ENCODE results near the gene SDR42E1. TPM values are rescaled to one million over a fixed set of nuclear protein-coding genes. Genes with fewer than 3 reads are reported as not detected.

SDR42E1 gene
- total RNA-seq, 2 donors from 2014 or later = 0.41 to 0.56 TPM

GRCh38 chr16:82006036-82006435, 5.2 kb downstream of the SDR42E1 start:
- no peak for DNase-seq (ENCODE audit: low spot score)
- Histone ChIP-seq H3K4me1 (ENCODE audit: control insufficient read depth in 1 of 2, low read depth in 2 of 2) (no peaks in the 10 kb centered on the region), H3K27ac (no peak overlapping the region), H3K36me3 (no peaks in the 10 kb centered on the region), H3K27me3 (replicated peaks; ENCODE audit: insufficient read depth) (no peaks in the 10 kb centered on the region), H3K4me3 (no peak overlapping the region), H3K9me3 (peaks cover 2% of the 10 kb centered on the region)
- TF ChIP-seq CTCF (IDR thresholded peaks at IDR 0.05) = no peak
- no peak for ATAC-seq (ENCODE audit: insufficient number of reproducible peaks, low FRiP score, low read depth)

- no peaks in the 10 kb centered on the region for H3K4me1 ChIP-seq (ENCODE audit: control insufficient read depth in 1 of 2, low read depth in 2 of 2)
- TF ChIP-seq CTCF (IDR thresholded peaks at IDR 0.05) = no peak
- no peak overlapping the region for H3K27ac ChIP-seq
- no peaks in the 10 kb centered on the region for H3K36me3 ChIP-seq
- H3K27me3 ChIP-seq (replicated peaks; ENCODE audit: insufficient read depth) = no peaks in the 10 kb centered on the region
- no peak overlapping the region for H3K4me3 ChIP-seq
- DNase-seq (ENCODE audit: low spot score) = no peak
- peaks cover 2% of the 10 kb centered on the region for H3K9me3 ChIP-seq
- ATAC-seq (ENCODE audit: insufficient number of reproducible peaks, low FRiP score, low read depth) = no peak
Measured at GRCh38 chr16:82005027-82005830, 6.0 kb downstream of the SDR42E1 start.

GRCh38 chr16:82004601-82005000, 6.7 kb downstream of the SDR42E1 start:
- no peak for ATAC-seq (ENCODE audit: insufficient number of reproducible peaks, low FRiP score, low read depth)
- H3K36me3 ChIP-seq = no peaks in the 10 kb centered on the region
- no peaks in the 10 kb centered on the region for H3K4me1 ChIP-seq (ENCODE audit: control insufficient read depth in 1 of 2, low read depth in 2 of 2)
- no peak for TF ChIP-seq CTCF (IDR thresholded peaks at IDR 0.05)
- no peak for DNase-seq (ENCODE audit: low spot score)
- no peaks in the 10 kb centered on the region for H3K27me3 ChIP-seq (replicated peaks; ENCODE audit: insufficient read depth)
- H3K27ac ChIP-seq = no peak overlapping the region
- no peak overlapping the region for H3K4me3 ChIP-seq
- H3K9me3 ChIP-seq = peaks cover 2% of the 10 kb centered on the region

GRCh38 chr16:82002831-82003230, 8.4 kb downstream of the SDR42E1 start:
- H3K36me3 ChIP-seq = no peaks in the 10 kb centered on the region
- TF ChIP-seq CTCF (IDR thresholded peaks at IDR 0.05) = no peak
- ATAC-seq (ENCODE audit: insufficient number of reproducible peaks, low FRiP score, low read depth) = no peak
- no peaks in the 10 kb centered on the region for H3K9me3 ChIP-seq
- no peak overlapping the region for H3K27ac ChIP-seq
- DNase-seq (ENCODE audit: low spot score) = no peak
- H3K4me1 ChIP-seq (ENCODE audit: control insufficient read depth in 1 of 2, low read depth in 2 of 2) = peaks cover 0 to 3% of the 10 kb centered on the region in 2 donors
- no peaks in the 10 kb centered on the region for H3K27me3 ChIP-seq (replicated peaks; ENCODE audit: insufficient read depth)
- no peak overlapping the region for H3K4me3 ChIP-seq

- DNase-seq (ENCODE audit: low spot score) = no peak
- H3K27ac ChIP-seq = peak overlapping the region in 1 of 2 donors; percentile 24
Measured at GRCh38 chr16:81997738-81998137, 13.5 kb downstream of the SDR42E1 start.

More at GRCh38 chr16:81997738-81998137, 13.5 kb downstream of the SDR42E1 start:
- H3K27me3 ChIP-seq (replicated peaks; ENCODE audit: insufficient read depth) = no peaks in the 10 kb centered on the region
- TF ChIP-seq CTCF (IDR thresholded peaks at IDR 0.05) = no peak
- peaks cover 0 to 17% of the 10 kb centered on the region in 2 donors for H3K4me1 ChIP-seq (ENCODE audit: control insufficient read depth in 1 of 2, low read depth in 2 of 2)
- no peak for ATAC-seq (ENCODE audit: insufficient number of reproducible peaks, low FRiP score, low read depth)
- H3K36me3 ChIP-seq = no peaks in the 10 kb centered on the region
- H3K9me3 ChIP-seq = no peaks in the 10 kb centered on the region
- H3K4me3 ChIP-seq = no peak overlapping the region

All from thoracic aorta (tissue), 2 donors.